PFSK-1 (cell line): ENCODE measurements around the gene AQP1.
A peak's percentile ranks its signal among the peaks of the same experiment; 100 is the strongest.

Experiments
- FOXP2 ChIP-seq: optimal IDR thresholded peaks from 2 replicates; pipeline ENCODE3; 2011; ENCODE audit warnings: borderline replicate concordance, control low read depth, inconsistent platforms; ENCODE audit not compliant: insufficient read depth; ENCODE audit errors: extremely low read length, extremely low read depth
- POLR2AphosphoS5 ChIP-seq: IDR thresholded peaks from 2 replicates; pipeline ENCODE4 v1.6.1; 2012; ENCODE audit warnings: low read depth, mild to moderate bottlenecking, control low read depth, low read length, moderate library complexity
- SIN3A ChIP-seq: IDR thresholded peaks from 2 replicates; pipeline ENCODE4 v1.6.1; 2012; ENCODE audit warnings: mild to moderate bottlenecking, low read length, moderate library complexity, borderline replicate concordance; ENCODE audit not compliant: insufficient read depth
- TAF1 ChIP-seq: IDR thresholded peaks from 2 replicates; pipeline ENCODE4 v1.6.1; 2012; ENCODE audit warnings: low read length, control low read depth, borderline replicate concordance; ENCODE audit not compliant: insufficient read depth
- TF ChIP-seq, protein P1 (sequence below), 2 experiments: IDR thresholded peaks; 2 replicates each; pipeline versions ENCODE4 v1.6.1 to v1.8.0; 2011 to 2012; ENCODE audit warnings: low read depth in 2 of 2, low read length in 2 of 2, control low read depth in 1 of 2, inconsistent platforms in 1 of 2, mild to moderate bottlenecking in 1 of 2, moderate library complexity in 1 of 2; ENCODE audit not compliant: insufficient read depth in 1 of 2

AQP1 gene

DNA sequence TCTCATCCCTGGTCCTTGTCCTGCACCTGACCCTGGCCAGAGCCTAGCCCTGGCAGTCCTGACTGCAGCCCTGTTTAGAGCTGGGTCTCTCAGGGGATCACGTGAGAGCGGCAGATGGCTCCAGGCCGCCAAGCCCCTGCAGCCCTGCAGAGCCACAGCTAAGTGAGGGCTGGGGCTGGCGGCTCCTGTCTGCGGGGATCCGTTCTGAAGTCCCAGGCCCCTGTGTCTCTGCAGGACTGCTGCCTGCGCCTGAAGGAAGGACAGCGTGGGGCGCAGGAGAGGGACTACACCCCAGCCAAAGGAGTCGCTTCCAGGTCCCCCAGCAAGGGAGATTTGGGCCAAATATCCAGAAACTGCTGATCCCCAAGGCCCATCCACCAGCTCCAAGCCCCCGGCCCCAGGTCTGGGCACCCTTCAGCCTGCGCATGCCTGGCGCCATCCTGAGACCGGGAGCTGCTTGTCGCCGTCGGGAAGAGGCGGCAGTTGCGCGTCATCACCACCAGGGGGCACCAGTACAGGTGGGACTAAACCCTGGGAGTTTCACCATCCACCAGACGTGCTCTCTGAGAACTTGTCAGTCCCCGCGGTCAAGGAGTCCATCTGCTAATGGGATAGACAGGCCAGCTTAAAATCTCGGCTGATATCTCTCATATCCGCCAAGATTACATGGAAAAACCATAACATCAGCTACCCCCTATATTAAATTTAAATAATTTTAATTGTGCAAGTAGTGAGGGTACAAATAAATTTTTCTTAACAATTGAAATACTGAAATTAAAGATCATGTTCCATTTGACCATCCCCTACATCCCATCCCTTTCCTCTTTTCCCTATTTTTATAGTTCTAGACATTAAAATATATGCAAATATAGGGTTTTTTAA lies 27.0 kb downstream of the AQP1 start:
- TF ChIP-seq FOXP2: peak; percentile 67
- no peak for TF ChIP-seq POLR2AphosphoS5

DNA sequence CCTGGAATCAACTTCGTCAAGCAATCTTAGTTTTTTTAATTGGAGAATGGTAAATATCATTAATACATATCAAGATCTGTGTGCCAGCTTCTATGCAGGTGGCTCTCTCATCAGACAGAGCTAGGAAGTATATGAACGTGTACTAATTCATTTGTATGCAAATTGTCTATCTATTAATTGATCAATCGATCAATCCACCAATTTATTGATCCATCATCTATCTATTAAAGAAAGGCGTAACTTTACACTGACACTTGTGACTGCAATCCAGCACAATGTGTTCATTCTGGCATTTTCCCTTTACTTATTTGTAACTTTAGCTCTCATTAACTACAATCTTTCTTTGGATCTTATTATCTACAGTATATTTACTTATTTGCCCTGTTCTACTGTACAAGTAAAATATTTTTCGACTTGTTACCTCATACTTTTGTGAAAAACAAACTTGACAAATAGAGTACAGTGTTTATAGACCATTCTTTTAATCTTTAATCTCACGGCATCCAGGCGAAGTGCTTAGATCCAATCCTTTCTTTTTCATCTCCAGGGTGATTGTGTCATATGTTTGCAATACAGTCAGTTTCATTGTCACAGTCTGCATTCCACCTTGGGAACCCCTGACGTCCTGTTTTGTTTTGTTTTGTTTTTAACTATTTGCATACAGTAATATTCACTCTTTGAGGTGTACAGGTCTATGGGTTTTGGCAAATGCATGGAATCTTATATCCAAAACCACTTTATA lies 30.1 kb downstream of the AQP1 start:
- TF ChIP-seq, protein P1, sequence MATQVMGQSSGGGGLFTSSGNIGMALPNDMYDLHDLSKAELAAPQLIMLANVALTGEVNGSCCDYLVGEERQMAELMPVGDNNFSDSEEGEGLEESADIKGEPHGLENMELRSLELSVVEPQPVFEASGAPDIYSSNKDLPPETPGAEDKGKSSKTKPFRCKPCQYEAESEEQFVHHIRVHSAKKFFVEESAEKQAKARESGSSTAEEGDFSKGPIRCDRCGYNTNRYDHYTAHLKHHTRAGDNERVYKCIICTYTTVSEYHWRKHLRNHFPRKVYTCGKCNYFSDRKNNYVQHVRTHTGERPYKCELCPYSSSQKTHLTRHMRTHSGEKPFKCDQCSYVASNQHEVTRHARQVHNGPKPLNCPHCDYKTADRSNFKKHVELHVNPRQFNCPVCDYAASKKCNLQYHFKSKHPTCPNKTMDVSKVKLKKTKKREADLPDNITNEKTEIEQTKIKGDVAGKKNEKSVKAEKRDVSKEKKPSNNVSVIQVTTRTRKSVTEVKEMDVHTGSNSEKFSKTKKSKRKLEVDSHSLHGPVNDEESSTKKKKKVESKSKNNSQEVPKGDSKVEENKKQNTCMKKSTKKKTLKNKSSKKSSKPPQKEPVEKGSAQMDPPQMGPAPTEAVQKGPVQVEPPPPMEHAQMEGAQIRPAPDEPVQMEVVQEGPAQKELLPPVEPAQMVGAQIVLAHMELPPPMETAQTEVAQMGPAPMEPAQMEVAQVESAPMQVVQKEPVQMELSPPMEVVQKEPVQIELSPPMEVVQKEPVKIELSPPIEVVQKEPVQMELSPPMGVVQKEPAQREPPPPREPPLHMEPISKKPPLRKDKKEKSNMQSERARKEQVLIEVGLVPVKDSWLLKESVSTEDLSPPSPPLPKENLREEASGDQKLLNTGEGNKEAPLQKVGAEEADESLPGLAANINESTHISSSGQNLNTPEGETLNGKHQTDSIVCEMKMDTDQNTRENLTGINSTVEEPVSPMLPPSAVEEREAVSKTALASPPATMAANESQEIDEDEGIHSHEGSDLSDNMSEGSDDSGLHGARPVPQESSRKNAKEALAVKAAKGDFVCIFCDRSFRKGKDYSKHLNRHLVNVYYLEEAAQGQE (IDR thresholded peaks at IDR 0.05; ENCODE audit: insufficient read depth in 1 of 2, low read depth in 2 of 2, low read length in 2 of 2): no peak
- TF ChIP-seq FOXP2 (no peak), POLR2AphosphoS5 (no peak), TAF1 (no peak), SIN3A (no peak)

DNA sequence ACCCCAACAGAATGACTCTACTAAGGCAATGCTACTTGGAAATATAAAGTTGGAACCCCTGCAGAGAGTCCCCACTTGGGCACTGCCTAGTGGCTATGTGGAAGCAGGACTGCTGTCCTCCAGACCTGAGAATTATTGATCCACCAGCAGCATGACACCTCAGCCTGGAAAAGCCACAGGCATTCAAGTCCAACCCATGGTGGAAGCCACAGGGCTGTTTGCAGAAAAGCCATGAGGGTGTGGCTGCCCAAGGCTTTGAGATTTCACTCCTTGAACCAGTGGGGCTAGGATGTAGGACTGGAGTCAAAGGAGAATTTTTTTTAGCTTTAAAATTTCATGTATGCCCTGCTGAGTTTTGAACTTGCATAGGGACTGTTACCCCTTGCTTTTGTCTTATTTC lies 38.5 kb downstream of the AQP1 start:
- TF ChIP-seq FOXP2: no peak
- no peak for TF ChIP-seq TAF1
- no peak for TF ChIP-seq SIN3A
- no peak for TF ChIP-seq POLR2AphosphoS5
- TF ChIP-seq, protein P1 (IDR thresholded peaks at IDR 0.05; ENCODE audit: insufficient read depth in 1 of 2, low read depth in 2 of 2, low read length in 2 of 2): no peak

DNA sequence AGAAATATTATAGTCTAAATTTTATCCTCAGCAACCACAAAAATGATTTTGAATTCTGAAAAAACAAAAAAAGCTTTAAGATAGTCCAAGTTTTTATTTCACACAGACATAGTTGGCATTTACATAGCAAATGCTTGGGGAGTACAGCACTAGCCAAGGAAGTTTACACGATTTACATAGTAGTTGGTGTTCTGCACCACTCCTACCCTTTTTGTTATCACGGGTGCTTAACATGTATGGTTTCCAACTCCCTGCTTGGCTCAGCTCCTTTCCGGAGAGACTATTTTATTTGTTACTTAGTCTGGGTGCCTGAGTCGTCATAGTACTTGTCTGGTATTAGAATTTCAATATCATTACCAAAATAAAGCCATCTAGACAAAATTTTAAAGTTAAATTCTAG lies 43.3 kb downstream of the AQP1 start:
- TF ChIP-seq TAF1 (no peak), POLR2AphosphoS5 (no peak), FOXP2 (no peak)

GRCh38 chr7:30956704-30957103 lies 45.1 kb downstream of the AQP1 start:
- TF ChIP-seq TAF1 (no peak), POLR2AphosphoS5 (no peak), FOXP2 (no peak), SIN3A (no peak)
- TF ChIP-seq, protein P1 (IDR thresholded peaks at IDR 0.05; ENCODE audit: insufficient read depth in 1 of 2, low read depth in 2 of 2, low read length in 2 of 2): no peak

GRCh38 chr7:30963842-30964241 lies 52.2 kb downstream of the AQP1 start, which contains the start of gene GHRHR:
Gene GHRHR, plus strand, starts transcription at chr7:30963953. Its CDS starts 116 bp downstream, at chr7:30964069.
- TF ChIP-seq TAF1 (no peak), POLR2AphosphoS5 (no peak), FOXP2 (no peak), SIN3A (no peak)
- TF ChIP-seq, protein P1 (IDR thresholded peaks at IDR 0.05; ENCODE audit: insufficient read depth in 1 of 2, low read depth in 2 of 2, low read length in 2 of 2): no peak
